ENCODE data around the gene DCST2. TPM values are rescaled to one million over a fixed set of nuclear protein-coding genes. Genes with fewer than 3 reads are reported as not detected.
A peak's percentile ranks its signal among the peaks of the same experiment; 100 is the strongest.

Gene DCST2
- 0.26 and 0.27 TPM in 2 replicates for total RNA-seq

GRCh38 chr1:155033524-155033923 lies at the start of gene DCST2, which contains the start of gene DCST1:
TSS of gene DCST2 (minus strand) at chr1:155033781. CDS start at chr1:155033701, 80 bp downstream.
TSS of gene DCST1 (plus strand) at chr1:155033824. CDS start at chr1:155034037, 213 bp downstream.
- intact Hi-C loops (cut with micrococcal nuclease), result no loop called here
- no peaks in the 10 kb centered on the region for H3K9me3 Mint-ChIP-seq
- peaks cover 14% of the 10 kb centered on the region for H3K27me3 Mint-ChIP-seq (ENCODE audit: insufficient read depth)
- H3K36me3 Mint-ChIP-seq (ENCODE audit: low read depth), result no peaks in the 10 kb centered on the region
- no peak for DNase-seq (ENCODE audit: low spot score)
- H3K4me1 Mint-ChIP-seq (ENCODE audit: low read depth), result no peaks in the 10 kb centered on the region
- H3K4me3 Mint-ChIP-seq, result no peak within 1 kb of the TSS
- no peak within 1 kb of the TSS for H3K27ac Mint-ChIP-seq

- Mint-ChIP-seq H3K27me3 (ENCODE audit: insufficient read depth) (peaks cover 46% of the 10 kb centered on the region), H3K4me3 (peak overlapping the region; percentile 52), H3K36me3 (ENCODE audit: low read depth) (peaks cover 4% of the 10 kb centered on the region), H3K4me1 (ENCODE audit: low read depth) (peaks cover 42% of the 10 kb centered on the region), H3K9me3 (no peaks in the 10 kb centered on the region), H3K27ac (no peak overlapping the region)
- DNase-seq (ENCODE audit: low spot score), result no peak
- intact Hi-C loops (cut with micrococcal nuclease), result loop anchor here (5.0 to 10.0 kb wide), 3 partner anchors 476 to 758 kb away; partner anchors contain the start of genes ADAR, AQP10 and ATP8B2
Measured at GRCh38 chr1:155083052-155083541, 49.5 kb upstream of the DCST2 start.

GRCh38 chr1:155082301-155083051 lies 48.9 kb upstream of the DCST2 start:
- intact Hi-C loops (cut with micrococcal nuclease), result loop anchor here (5.0 to 10.0 kb wide), 3 partner anchors 475 to 758 kb away; partner anchors contain the start of genes ADAR, AQP10 and ATP8B2
- no peak for DNase-seq (ENCODE audit: low spot score)
- Mint-ChIP-seq H3K4me3 (peak overlapping the region; percentile 52), H3K27me3 (ENCODE audit: insufficient read depth) (peaks cover 52% of the 10 kb centered on the region), H3K4me1 (ENCODE audit: low read depth) (peaks cover 48% of the 10 kb centered on the region), H3K36me3 (ENCODE audit: low read depth) (peaks cover 4% of the 10 kb centered on the region), H3K27ac (no peak overlapping the region), H3K9me3 (no peaks in the 10 kb centered on the region)

- H3K4me1 Mint-ChIP-seq (ENCODE audit: low read depth), result peaks cover 49% of the 10 kb centered on the region
- peaks cover 4% of the 10 kb centered on the region for H3K36me3 Mint-ChIP-seq (ENCODE audit: low read depth)
- H3K27me3 Mint-ChIP-seq (ENCODE audit: insufficient read depth), result peaks cover 54% of the 10 kb centered on the region
- intact Hi-C loops (cut with micrococcal nuclease), result loop anchor here (1.0 to 10.0 kb wide), 5 partner anchors 10 to 757 kb away; partner anchors contain the start of genes ADAR, AQP10 and ATP8B2
- DNase-seq (ENCODE audit: low spot score), result no peak
- H3K9me3 Mint-ChIP-seq, result no peaks in the 10 kb centered on the region
- peak overlapping the region; percentile 80 for H3K4me3 Mint-ChIP-seq
- H3K27ac Mint-ChIP-seq, result peak overlapping the region; percentile 59
Measured at GRCh38 chr1:155081472-155082300, 48.1 kb upstream of the DCST2 start.

- intact Hi-C loops (cut with micrococcal nuclease), result loop anchor here (1.0 to 10.0 kb wide), 5 partner anchors 9 to 756 kb away; partner anchors contain the start of genes ADAR, AQP10 and ATP8B2
- Mint-ChIP-seq H3K27me3 (ENCODE audit: insufficient read depth) (peaks cover 54% of the 10 kb centered on the region), H3K9me3 (no peaks in the 10 kb centered on the region), H3K36me3 (ENCODE audit: low read depth) (peaks cover 4% of the 10 kb centered on the region), H3K27ac (peak overlapping the region; percentile 59), H3K4me3 (no peak overlapping the region), H3K4me1 (ENCODE audit: low read depth) (peaks cover 48% of the 10 kb centered on the region)
- no peak for DNase-seq (ENCODE audit: low spot score)
Measured at GRCh38 chr1:155080312-155081228, 47.0 kb upstream of the DCST2 start.

GRCh38 chr1:155079487-155080311 lies 46.1 kb upstream of the DCST2 start:
- H3K4me1 Mint-ChIP-seq (ENCODE audit: low read depth), result peaks cover 44% of the 10 kb centered on the region
- peak overlapping the region; percentile 0 for H3K27ac Mint-ChIP-seq
- H3K9me3 Mint-ChIP-seq, result no peaks in the 10 kb centered on the region
- peaks cover 54% of the 10 kb centered on the region for H3K27me3 Mint-ChIP-seq (ENCODE audit: insufficient read depth)
- intact Hi-C loops (cut with micrococcal nuclease), result loop anchor here (2.0 to 10.0 kb wide), 4 partner anchors 317 to 755 kb away; partner anchors contain the start of genes ADAR, AQP10 and ATP8B2
- no peak for DNase-seq (ENCODE audit: low spot score)
- H3K36me3 Mint-ChIP-seq (ENCODE audit: low read depth), result peaks cover 4% of the 10 kb centered on the region
- H3K4me3 Mint-ChIP-seq, result peak overlapping the region; percentile 67

- no peak for DNase-seq (ENCODE audit: low spot score)
- Mint-ChIP-seq H3K4me3 (peak overlapping the region; percentile 67), H3K27me3 (ENCODE audit: insufficient read depth) (peaks cover 54% of the 10 kb centered on the region), H3K4me1 (ENCODE audit: low read depth) (peaks cover 39% of the 10 kb centered on the region), H3K36me3 (ENCODE audit: low read depth) (peaks cover 4% of the 10 kb centered on the region), H3K27ac (peak overlapping the region; percentile 0), H3K9me3 (no peaks in the 10 kb centered on the region)
- intact Hi-C loops (cut with micrococcal nuclease), result no loop called here
Measured at GRCh38 chr1:155079210-155079486, 45.6 kb upstream of the DCST2 start.

GRCh38 chr1:155078469-155079209 lies 45.1 kb upstream of the DCST2 start, which contains the start of gene EFNA3:
TSS of gene EFNA3 (plus strand) at chr1:155078837. CDS start at chr1:155078942, 105 bp downstream.
- Mint-ChIP-seq H3K4me3 (peak within 1 kb of the TSS; percentile 67), H3K4me1 (ENCODE audit: low read depth) (peaks cover 37% of the 10 kb centered on the region), H3K27me3 (ENCODE audit: insufficient read depth) (peaks cover 49% of the 10 kb centered on the region), H3K9me3 (no peaks in the 10 kb centered on the region), H3K36me3 (ENCODE audit: low read depth) (peaks cover 4% of the 10 kb centered on the region), H3K27ac (peak within 1 kb of the TSS; percentile 0)
- intact Hi-C loops (cut with micrococcal nuclease), result loop anchor here (1.0 kb wide), 1 partner anchor 14 kb away; no protein-coding TSS in a partner anchor
- DNase-seq (ENCODE audit: low spot score), result peak; percentile 61

GRCh38 chr1:155077758-155078445 lies 44.3 kb upstream of the DCST2 start:
- H3K27ac Mint-ChIP-seq, result no peak overlapping the region
- H3K4me3 Mint-ChIP-seq, result no peak overlapping the region
- H3K9me3 Mint-ChIP-seq, result no peaks in the 10 kb centered on the region
- peaks cover 45% of the 10 kb centered on the region for H3K27me3 Mint-ChIP-seq (ENCODE audit: insufficient read depth)
- H3K36me3 Mint-ChIP-seq (ENCODE audit: low read depth), result peaks cover 4% of the 10 kb centered on the region
- H3K4me1 Mint-ChIP-seq (ENCODE audit: low read depth), result peaks cover 44% of the 10 kb centered on the region
- intact Hi-C loops (cut with micrococcal nuclease), result loop anchor here (1.0 kb wide), 1 partner anchor 14 kb away; no protein-coding TSS in a partner anchor
- DNase-seq (ENCODE audit: low spot score), result no peak

- Mint-ChIP-seq H3K27me3 (ENCODE audit: insufficient read depth) (peaks cover 40% of the 10 kb centered on the region), H3K9me3 (no peaks in the 10 kb centered on the region), H3K27ac (no peak overlapping the region), H3K36me3 (ENCODE audit: low read depth) (peaks cover 4% of the 10 kb centered on the region), H3K4me1 (ENCODE audit: low read depth) (peaks cover 40% of the 10 kb centered on the region), H3K4me3 (no peak overlapping the region)
- DNase-seq (ENCODE audit: low spot score), result no peak
- intact Hi-C loops (cut with micrococcal nuclease), result no loop called here
Measured at GRCh38 chr1:155077346-155077745, 43.8 kb upstream of the DCST2 start.

Measured in activated T-helper 1 cell treated with anti-CD3 and anti-CD28 coated beads, Interleukin-12 subunit alpha, Interleukin-12 subunit beta, Interleukin-2, Interleukin-4 antibody, amounts not matched to agents 30 ng/mL and 10 ng/mL and 1 ng/mL, durations not matched to agents 14 hours and 24 hours and 36 hours (primary cell).